ENCODE data around the gene PSMC3IP. TPM values are rescaled to one million over a fixed set of nuclear protein-coding genes. Genes with fewer than 3 reads are reported as not detected.
"Not testable (repeated sequence)": the region's sequence is repeated elsewhere in the genome, so short reads cannot be mapped to it uniquely, and the experiment has no call there.

The PSMC3IP gene
- polyA plus RNA-seq, 1 donor (not counting 4 experiments of a cell fraction or from before 2014, with no cell fraction given), result 7.7 TPM

DNA sequence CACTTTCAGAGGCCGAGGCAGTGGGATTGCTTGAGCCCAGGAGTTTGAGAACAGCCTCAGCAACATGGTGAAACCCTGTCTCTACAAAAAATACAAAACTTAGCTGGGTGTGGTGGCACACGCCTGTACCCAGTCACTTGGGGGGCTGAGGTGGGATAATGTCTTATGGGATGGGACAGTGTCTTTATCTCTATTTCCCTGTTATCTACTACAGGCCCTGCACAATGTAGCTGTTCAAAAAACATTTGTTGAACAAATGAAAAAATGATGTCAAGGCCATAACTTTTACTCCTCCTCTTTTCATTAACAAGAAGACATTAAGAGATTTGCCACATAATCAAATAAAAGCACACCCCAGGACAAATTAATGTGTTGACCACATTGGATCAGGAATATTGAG, 45.7 kb upstream of the PSMC3IP start:
- H4K20me1 ChIP-seq (ENCODE audit: control insufficient read depth, extremely low read depth, insufficient read depth, low read length), result no peaks in the 10 kb centered on the region
- FAIRE-seq, result no peak
- H3K79me2 ChIP-seq (ENCODE audit: control insufficient read depth, insufficient read depth, low read length), result no peaks in the 10 kb centered on the region
- no peaks in the 10 kb centered on the region for H3K36me3 ChIP-seq (ENCODE audit: control insufficient read depth in 2 of 2, extremely low read depth in 1 of 2, insufficient read depth in 2 of 2, low read length in 2 of 2)
- H3K9ac ChIP-seq (ENCODE audit: control insufficient read depth, extremely low read depth, insufficient read depth, low read length), result no peak overlapping the region
- TF ChIP-seq EZH2 (IDR thresholded peaks at IDR 0.05; ENCODE audit: low read length) (no peak), CTCF (optimal IDR thresholded peaks at IDR 0.05 in 1 of 3, IDR thresholded peaks at IDR 0.05 in 1 of 3, conservative IDR thresholded peaks at IDR 0.05 in 1 of 3; ENCODE audit: extremely low read depth in 1 of 3, insufficient read depth in 2 of 3, low read length in 3 of 3) (no peak)
- dilution Hi-C loops (cut with MboI; ENCODE audit: extremely low pct_ligation_motif_present, low sequenced_read_pairs), result no loop called here
- H3K4me2 ChIP-seq (ENCODE audit: control insufficient read depth, extremely low read depth, insufficient read depth, low read depth, low read length), result no peak overlapping the region
- H3K4me3 ChIP-seq (ENCODE audit: control insufficient read depth in 2 of 3, extremely low read depth in 1 of 3, insufficient read depth in 2 of 3, low read depth in 1 of 3, low read length in 3 of 3), result no peak overlapping the region
- peaks cover 5% of the 10 kb centered on the region for H3K9me1 ChIP-seq (ENCODE audit: control insufficient read depth, extremely low read depth, insufficient read depth, low read length)
- H3K4me1 ChIP-seq (ENCODE audit: control insufficient read depth, extremely low read depth, insufficient read depth, low read length), result peaks cover 17% of the 10 kb centered on the region
- DNase-seq (ENCODE audit: low read depth, low spot score), result no peak
- no peaks in the 10 kb centered on the region for H3K9me3 ChIP-seq (ENCODE audit: control insufficient read depth, low read depth, low read length)
- no peak overlapping the region for H3K27ac ChIP-seq (ENCODE audit: control insufficient read depth, insufficient read depth, low read length)
- H2AFZ ChIP-seq (ENCODE audit: control insufficient read depth, low read length), result no peak overlapping the region
- H3K27me3 ChIP-seq (ENCODE audit: control insufficient read depth, extremely low read depth, insufficient read depth, low read length), result no peaks in the 10 kb centered on the region

GRCh38 chr17:42621987-42622386, 44.5 kb upstream of the PSMC3IP start:
- dilution Hi-C loops (cut with MboI; ENCODE audit: extremely low pct_ligation_motif_present, low sequenced_read_pairs); H3K4me3 ChIP-seq (ENCODE audit: control insufficient read depth in 2 of 3, extremely low read depth in 1 of 3, insufficient read depth in 2 of 3, low read depth in 1 of 3, low read length in 3 of 3); H3K9me1 ChIP-seq (ENCODE audit: control insufficient read depth, extremely low read depth, insufficient read depth, low read length); H3K4me2 ChIP-seq (ENCODE audit: control insufficient read depth, extremely low read depth, insufficient read depth, low read depth, low read length); H2AFZ ChIP-seq (ENCODE audit: control insufficient read depth, low read length); H3K27me3 ChIP-seq (ENCODE audit: control insufficient read depth, extremely low read depth, insufficient read depth, low read length); H3K27ac ChIP-seq (ENCODE audit: control insufficient read depth, insufficient read depth, low read length); H4K20me1 ChIP-seq (ENCODE audit: control insufficient read depth, extremely low read depth, insufficient read depth, low read length); FAIRE-seq; DNase-seq (ENCODE audit: low read depth, low spot score); H3K9ac ChIP-seq (ENCODE audit: control insufficient read depth, extremely low read depth, insufficient read depth, low read length); H3K9me3 ChIP-seq (ENCODE audit: control insufficient read depth, low read depth, low read length); H3K79me2 ChIP-seq (ENCODE audit: control insufficient read depth, insufficient read depth, low read length); H3K36me3 ChIP-seq (ENCODE audit: control insufficient read depth in 2 of 2, extremely low read depth in 1 of 2, insufficient read depth in 2 of 2, low read length in 2 of 2): not testable (repeated sequence)
- H3K4me1 ChIP-seq (ENCODE audit: control insufficient read depth, extremely low read depth, insufficient read depth, low read length), result peaks cover 24% of the 10 kb centered on the region

GRCh38 chr17:42618442-42619150, 41.1 kb upstream of the PSMC3IP start:
- Histone ChIP-seq H3K4me3 (ENCODE audit: control insufficient read depth in 2 of 3, extremely low read depth in 1 of 3, insufficient read depth in 2 of 3, low read depth in 1 of 3, low read length in 3 of 3) (no peak overlapping the region), H3K4me2 (ENCODE audit: control insufficient read depth, extremely low read depth, insufficient read depth, low read depth, low read length) (no peak overlapping the region), H2AFZ (ENCODE audit: control insufficient read depth, low read length) (no peak overlapping the region), H3K27ac (ENCODE audit: control insufficient read depth, insufficient read depth, low read length) (no peak overlapping the region), H3K36me3 (ENCODE audit: control insufficient read depth in 2 of 2, extremely low read depth in 1 of 2, insufficient read depth in 2 of 2, low read length in 2 of 2) (peaks cover 15% of the 10 kb centered on the region in 2 experiments), H3K9me1 (ENCODE audit: control insufficient read depth, extremely low read depth, insufficient read depth, low read length) (peaks cover 2% of the 10 kb centered on the region), H3K9me3 (ENCODE audit: control insufficient read depth, low read depth, low read length) (no peaks in the 10 kb centered on the region), H3K9ac (ENCODE audit: control insufficient read depth, extremely low read depth, insufficient read depth, low read length) (no peak overlapping the region), H3K79me2 (ENCODE audit: control insufficient read depth, insufficient read depth, low read length) (no peaks in the 10 kb centered on the region), H4K20me1 (ENCODE audit: control insufficient read depth, extremely low read depth, insufficient read depth, low read length) (no peaks in the 10 kb centered on the region), H3K4me1 (ENCODE audit: control insufficient read depth, extremely low read depth, insufficient read depth, low read length) (peaks cover 13% of the 10 kb centered on the region), H3K27me3 (ENCODE audit: control insufficient read depth, extremely low read depth, insufficient read depth, low read length) (no peaks in the 10 kb centered on the region)
- no peak for TF ChIP-seq EZH2 (IDR thresholded peaks at IDR 0.05; ENCODE audit: low read length)
- TF ChIP-seq CTCF (optimal IDR thresholded peaks at IDR 0.05 in 1 of 3, IDR thresholded peaks at IDR 0.05 in 1 of 3, conservative IDR thresholded peaks at IDR 0.05 in 1 of 3; ENCODE audit: extremely low read depth in 1 of 3, insufficient read depth in 2 of 3, low read length in 3 of 3), result peak; percentile 32 to 65 (median 42)
- FAIRE-seq (peak; percentile 29), DNase-seq (ENCODE audit: low read depth, low spot score) (no peak)
- dilution Hi-C loops (cut with MboI; ENCODE audit: extremely low pct_ligation_motif_present, low sequenced_read_pairs), result no loop called here
